K562 (cell line): ENCODE data around the gene RAI1. TPM values are rescaled to one million over a fixed set of nuclear protein-coding genes. Genes with fewer than 3 reads are reported as not detected.

Experiments
- ATAC-seq: fragments of 200-7000 bp; cut with Tn5 transposase; 3 replicates; pipeline ENCODE4 v1.9.1; 2020; ENCODE audit warnings: moderate library complexity
- BruUV-seq: library from RNA; stranded (reverse); fragments of 400-500 nt; replicated peaks from 2 replicates; lab custom pipeline; 2021; lab: Mats Ljungman, UMichigan
- CTCF ChIA-PET: fragments of 300-600 bp; formaldehyde crosslinking; extraction: SDS; loops from one replicate; lab custom pipeline; 2021; ENCODE audit warnings: low intra/inter-chr PET ratio; lab: Yijun Ruan, JAX
- POLR2A ChIA-PET: fragments of 300-600, 350-650 bp; sonication (Branson Sonifier 250); formaldehyde crosslinking; extraction: SDS; loops from one replicate; lab custom pipeline; 2021; ENCODE audit warnings: antibody characterized with exemption, inconsistent platforms; lab: Yijun Ruan, JAX
- DNase-seq, 4 experiments: peaks; one replicate each; pipeline versions ENCODE4 v3.0.0 to v3.0.0-alpha.2; 2011 to 2018; ENCODE audit warnings: low spot score in 3 of 4, mixed read lengths in 3 of 4; ENCODE audit errors: extremely low read depth in 1 of 4
- FAIRE-seq: peaks from 2 replicates; lab custom pipeline; 2011; peaks lifted over from hg19 to GRCh38; lab: Jason Lieb, UNC
- H2AFZ ChIP-seq: 2 replicates; pipeline ENCODE4 v1.6.0; 2011; ENCODE audit warnings: low read depth, low read length, control low read depth, inconsistent platforms
- H3K27ac ChIP-seq: fragments of 200-600 bp; 3 replicates; pipeline ENCODE4 v1.8.0; 2011; ENCODE audit warnings: low read depth, mild to moderate bottlenecking, control low read depth, inconsistent platforms, low read length, moderate library complexity, mixed read lengths; ENCODE audit errors: extremely low read depth
- H3K27me3 ChIP-seq, 2 experiments: fragments of 300-600 bp in 1 of 2; 2 replicates in 1 of 2; 3 replicates in 1 of 2; pipeline versions ENCODE4 v1.6.0 to v1.8.0; 2011; ENCODE audit warnings: inconsistent platforms in 2 of 2, low read length in 2 of 2, mild to moderate bottlenecking in 1 of 2, mixed read lengths in 1 of 2, moderate library complexity in 1 of 2; ENCODE audit not compliant: control insufficient read depth in 2 of 2, insufficient read depth in 2 of 2
- H3K36me3 ChIP-seq: fragments of 300-600 bp; 3 replicates; pipeline ENCODE4 v1.8.0; 2011; ENCODE audit warnings: mild to moderate bottlenecking, low read length, inconsistent platforms; ENCODE audit not compliant: control insufficient read depth, insufficient read depth
- H3K4me1 ChIP-seq, 2 experiments: fragments of 200-600 bp in 1 of 2; replicated peaks in 1 of 2; 2 replicates in 1 of 2; 3 replicates in 1 of 2; pipeline versions ENCODE4 v1.5.1 to v1.8.0; 2011; ENCODE audit warnings: inconsistent platforms in 2 of 2, low read length in 2 of 2, mild to moderate bottlenecking in 1 of 2, mixed read lengths in 1 of 2, moderate library complexity in 1 of 2; ENCODE audit not compliant: control insufficient read depth in 2 of 2, insufficient read depth in 2 of 2
- H3K4me2 ChIP-seq: 2 replicates; pipeline ENCODE4 v1.6.1; 2011; ENCODE audit warnings: low read length, control low read depth, inconsistent platforms, mixed read lengths; ENCODE audit not compliant: insufficient read depth
- H3K4me3 ChIP-seq: fragments of 200-600 bp; sonication (generic), shearing (Covaris generic); 2 replicates; pipeline ENCODE4 v1.5.1; 2016; ENCODE audit warnings: control low read depth, inconsistent platforms
- H3K79me2 ChIP-seq: fragments of 200-600 bp; 3 replicates; pipeline ENCODE4 v1.8.0; 2011; ENCODE audit warnings: low read length, inconsistent platforms; ENCODE audit not compliant: control insufficient read depth, insufficient read depth
- H3K9ac ChIP-seq, 2 experiments: 2 replicates each; pipeline versions ENCODE4 v1.6.0 to v1.6.1; 2011; ENCODE audit warnings: low read depth in 2 of 2, low read length in 2 of 2, control low read depth in 1 of 2, inconsistent platforms in 1 of 2, mild to moderate bottlenecking in 1 of 2, mixed read lengths in 1 of 2; ENCODE audit not compliant: insufficient read depth in 1 of 2
- H3K9me1 ChIP-seq: one replicate; pipeline ENCODE4 v1.6.0; 2011; ENCODE audit warnings: inconsistent platforms, mild to moderate bottlenecking, low read length, moderate library complexity; ENCODE audit not compliant: control insufficient read depth, insufficient read depth
- H3K9me3 ChIP-seq: replicated peaks from 2 replicates; pipeline ENCODE4 v1.5.1; 2011; ENCODE audit warnings: low read depth, low read length, inconsistent platforms; ENCODE audit not compliant: control insufficient read depth, insufficient read depth
- H4K20me1 ChIP-seq: replicated peaks from 2 replicates; pipeline ENCODE4 v1.6.1; 2011; ENCODE audit warnings: low read length, inconsistent platforms, mixed read lengths; ENCODE audit not compliant: control insufficient read depth, insufficient read depth
- ARID1B ChIP-seq: fragments of 450-650 bp; IDR thresholded peaks from 2 replicates; pipeline ENCODE4 v1.6.1; 2016; ENCODE audit warnings: antibody characterized with exemption, mild to moderate bottlenecking, inconsistent platforms
- ERF ChIP-seq: fragments of 450-650 bp; formaldehyde crosslinking; IDR thresholded peaks from 2 replicates; pipeline ENCODE4 v1.4.0; 2020; ENCODE audit warnings: mild to moderate bottlenecking, mixed read lengths
- POLR2G ChIP-seq: fragments of 200-400 bp; formaldehyde crosslinking; IDR thresholded peaks from 2 replicates; pipeline ENCODE4 v1.6.1; 2017; ENCODE audit warnings: low read depth, mild to moderate bottlenecking, antibody characterized with exemption, low read length, moderate library complexity
- ZNF699 ChIP-seq: fragments of 250-450 bp; sonication (Bioruptor Pico); IDR thresholded peaks from 2 replicates; pipeline ENCODE4 v1.8.0; 2021; ENCODE audit warnings: mild to moderate bottlenecking, moderate library complexity; ENCODE audit not compliant: insufficient replicate concordance
- WGBS: fragments of 100-300 bp; shearing (Covaris generic); methylation state at CpG from one replicate; pipeline ENCODE4 v1.1.6; 2016; ENCODE audit warnings: low coverage, mixed read lengths; ENCODE audit not compliant: insufficient coverage; ENCODE audit errors: missing lambda C conversion rate; 5-methylcytosine and 5-hydroxymethylcytosine counted together
- in situ Hi-C: fragments of 300-500 bp; cut with MboI; formaldehyde crosslinking; loops from 4 replicates; pipeline ENCODE4 v1.15.0; 2018; ENCODE audit warnings: inconsistent platforms, mixed read lengths
- intact Hi-C: fragments of 100-400 bp; cut with micrococcal nuclease; formaldehyde crosslinking; loops from 2 replicates; pipeline ENCODE4 v1.14.2; 2022
- polyA plus RNA-seq, 8 experiments: library from polyadenylated mRNA; depleted of rRNA in 4 of 8; stranded (reverse) in 5 of 8; unstranded in 3 of 8; fragments of >200 nt; fragmentation: Nextera tagmentation in 2 of 8; fragmentation: Illumina TruSeq in 1 of 8; extraction: Ambion mirVana in 2 of 8; extraction: Trizol in 1 of 8; gene quantifications; 2 replicates each; pipeline versions ENCODE4 v1.2.1 to v1.2.3, GENCODE V29; 2011 to 2014; ENCODE audit warnings: inconsistent platforms in 1 of 8, missing spikeins in 1 of 8
- total RNA-seq, 7 experiments: library from RNA; depleted of rRNA in 6 of 7; stranded (reverse); fragments of >200 nt in 6 of 7; fragmentation: Illumina TruSeq in 2 of 7; extraction: Trizol in 2 of 7; gene quantifications; 2 replicates each; pipeline versions ENCODE4 v1.2.1 to v1.2.3, GENCODE V29; 2011 to 2021; ENCODE audit warnings: low replicate concordance in 1 of 7
- TF ChIP-seq, protein P1 (sequence below): sonication (generic); formaldehyde crosslinking; IDR thresholded peaks from 2 replicates; pipeline ENCODE4 v1.8.1; 2022; ENCODE audit warnings: missing genetic modification reagents

Gene RAI1
- total and polyA plus RNA-seq, 9 of the 15 experiments (the other 6 are each of a cell fraction or from before 2014, with no cell fraction given): 0.68 to 19.9 (median 5.5) TPM

DNA sequence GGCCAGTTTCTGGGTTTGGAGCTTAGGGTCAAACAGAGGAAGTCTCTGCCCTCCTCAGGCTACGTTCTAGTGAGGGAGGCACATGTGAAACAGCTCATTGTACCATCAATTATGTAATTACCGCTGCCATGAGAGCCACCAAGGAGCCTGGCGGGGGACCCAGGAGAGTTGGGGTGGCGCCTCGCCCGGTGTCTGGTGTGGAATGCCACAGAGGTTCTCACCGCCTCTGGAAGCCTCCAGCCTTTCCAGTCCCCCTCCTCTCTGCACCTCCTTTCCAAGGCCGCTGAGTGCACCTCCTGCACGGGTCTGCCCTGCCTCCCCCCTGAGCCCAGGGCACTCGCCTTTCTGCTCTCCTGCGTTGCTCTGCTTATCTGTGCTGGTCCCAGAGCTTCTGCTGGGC lies 104.1 kb downstream of the RAI1 start:
- Histone ChIP-seq H3K79me2 (peaks cover 21% of the 10 kb centered on the region; the same call in 2 of the 3 replicates), H4K20me1 (no peaks in the 10 kb centered on the region; the same call in 1 of the 2 replicates), H3K27me3 (no peaks in the 10 kb centered on the region), H3K27ac (no peak overlapping the region), H3K9me3 (no peaks in the 10 kb centered on the region), H2AFZ (no peak overlapping the region), H3K4me1 (peaks cover 7 to 85% of the 10 kb centered on the region in 2 experiments), H3K4me3 (no peak overlapping the region), H3K36me3 (no peaks in the 10 kb centered on the region), H3K9me1 (no peaks in the 10 kb centered on the region), H3K9ac (peak overlapping the region in 1 of 2 experiments; percentile 83; a peak in 2 of 4 replicates), H3K4me2 (no peak overlapping the region)
- DNase-seq: no peak
- ATAC-seq: no peak
- BruUV-seq: no TSS peak
- WGBS: 70% methylated on average over 7 of the region's 11 CpGs
- no peak for FAIRE-seq
- TF ChIP-seq ARID1B (no peak), ZNF699 (no peak), POLR2G (no peak), ERF (no peak)
- TF ChIP-seq, protein P1, sequence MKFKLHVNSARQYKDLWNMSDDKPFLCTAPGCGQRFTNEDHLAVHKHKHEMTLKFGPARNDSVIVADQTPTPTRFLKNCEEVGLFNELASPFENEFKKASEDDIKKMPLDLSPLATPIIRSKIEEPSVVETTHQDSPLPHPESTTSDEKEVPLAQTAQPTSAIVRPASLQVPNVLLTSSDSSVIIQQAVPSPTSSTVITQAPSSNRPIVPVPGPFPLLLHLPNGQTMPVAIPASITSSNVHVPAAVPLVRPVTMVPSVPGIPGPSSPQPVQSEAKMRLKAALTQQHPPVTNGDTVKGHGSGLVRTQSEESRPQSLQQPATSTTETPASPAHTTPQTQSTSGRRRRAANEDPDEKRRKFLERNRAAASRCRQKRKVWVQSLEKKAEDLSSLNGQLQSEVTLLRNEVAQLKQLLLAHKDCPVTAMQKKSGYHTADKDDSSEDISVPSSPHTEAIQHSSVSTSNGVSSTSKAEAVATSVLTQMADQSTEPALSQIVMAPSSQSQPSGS (CRISPR knock-in tag): no peak
- ChIA-PET POLR2A (interaction anchor here (0.5 to 1.2 kb wide), 3 partner anchors 11 to 250 kb away, joined by 3 read pairs; no protein-coding TSS in a partner anchor), CTCF (no interaction called here)
- in situ Hi-C loops (no loop called here), intact Hi-C loops (loop anchor here (10.0 kb wide), 1 partner anchor 101 kb away; the partner anchor contains the start of gene RAI1)
